ENCODE results near the gene ZNF649.

GRCh38 chr19:51882518-51882917, 22.3 kb downstream of the ZNF649 start:
- TF ChIP-seq FUBP1 (CRISPR knock-in tag; IDR thresholded peaks at IDR 0.05; ENCODE audit: borderline replicate concordance): no peak
- TF ChIP-seq YY1 (IDR thresholded peaks at IDR 0.05; ENCODE audit: insufficient read depth, insufficient replicate concordance, low read depth, low read length): no peak
- no peak for TF ChIP-seq THAP9 (CRISPR knock-in tag; IDR thresholded peaks at IDR 0.05; ENCODE audit: borderline replicate concordance)
- no peak for TF ChIP-seq NFE2 (CRISPR knock-in tag; IDR thresholded peaks at IDR 0.05)
- TF ChIP-seq AKNA (CRISPR knock-in tag; IDR thresholded peaks at IDR 0.05; ENCODE audit: borderline replicate concordance): no peak
- no peak for TF ChIP-seq ZBTB49 (CRISPR knock-in tag; IDR thresholded peaks at IDR 0.05; ENCODE audit: borderline replicate concordance)
- TF ChIP-seq CTCF (CRISPR knock-in tag; IDR thresholded peaks at IDR 0.05): no peak
- TF ChIP-seq EZH2 (conservative IDR thresholded peaks at IDR 0.05; ENCODE audit: low read depth, low read length): no peak
- no peak for TF ChIP-seq ZFYVE20 (CRISPR knock-in tag; IDR thresholded peaks at IDR 0.05; ENCODE audit: borderline replicate concordance, low read depth)
- TF ChIP-seq ZKSCAN1 (IDR thresholded peaks at IDR 0.05; ENCODE audit: low read length): no peak
- no peak for TF ChIP-seq ZUFSP (CRISPR knock-in tag; IDR thresholded peaks at IDR 0.05; ENCODE audit: borderline replicate concordance)
